Measurements from ENCODE around the gene SCRT2.

DNA sequence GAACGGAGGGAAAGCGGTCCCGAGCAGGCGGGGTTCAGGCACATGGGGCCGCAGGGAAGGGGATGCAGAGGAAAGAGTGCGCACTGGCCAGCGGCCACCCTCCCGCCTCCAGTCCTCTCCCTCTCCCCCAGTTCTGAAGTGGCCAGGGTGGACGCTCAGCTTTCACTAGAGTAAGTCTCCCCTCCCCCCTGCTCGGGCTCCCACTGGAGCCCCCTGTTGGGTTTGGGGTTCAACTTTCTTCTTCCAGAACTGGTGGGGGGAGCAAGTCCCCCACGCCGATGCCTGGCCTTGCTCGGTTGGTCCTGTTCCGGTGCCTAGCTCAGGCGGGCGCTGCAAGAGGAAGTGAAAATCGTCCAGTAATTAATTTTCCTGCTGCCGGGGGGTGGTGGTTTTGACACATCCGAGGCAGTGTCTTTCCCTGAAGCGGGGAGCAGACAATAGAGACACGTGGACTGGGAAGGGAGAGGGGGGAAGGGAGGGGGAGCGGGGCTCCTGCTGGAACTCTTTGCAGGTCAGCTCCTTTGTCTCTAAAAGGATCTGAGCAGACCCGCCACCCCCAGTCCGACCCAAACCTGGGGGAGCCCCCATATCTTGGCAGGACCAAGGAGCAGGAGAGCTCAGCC, 824 bp upstream of the SCRT2 start:
- TF ChIP-seq CTCF (conservative IDR thresholded peaks at IDR 0.05 in 1 of 2, IDR thresholded peaks at IDR 0.05 in 1 of 2; ENCODE audit: extremely low read depth in 1 of 2, insufficient read depth in 1 of 2, low read depth in 1 of 2, low read length in 2 of 2) (no peak), EZH2 (IDR thresholded peaks at IDR 0.05; ENCODE audit: borderline replicate concordance, low read length) (no peak)
